Mucosa of descending colon (tissue), 3 donors: ENCODE measurements around the gene ISL2. TPM values are rescaled to one million over a fixed set of nuclear protein-coding genes. Genes with fewer than 3 reads are reported as not detected.

Experiments
- ATAC-seq: fragments of 200-7000 bp; cut with Tn5 transposase; one replicate; pipeline ENCODE4 v1.9.1; 2020; ENCODE audit warnings: mild to moderate bottlenecking, moderate library complexity
- DNase-seq, 3 donors: peaks; one replicate each; pipeline ENCODE4 v3.0.0-alpha.2; 2020
- H3K36me3 ChIP-seq: fragments of 200-600 bp; one replicate; pipeline ENCODE4 v1.8.0; 2021; ENCODE audit warnings: low read depth, mild to moderate bottlenecking
- H3K4me1 ChIP-seq: fragments of 200-600 bp; one replicate; pipeline ENCODE4 v1.8.0; 2021; ENCODE audit warnings: low read depth, mild to moderate bottlenecking
- H3K4me3 ChIP-seq: fragments of 200-600 bp; one replicate; pipeline ENCODE4 v1.8.0; 2021; ENCODE audit warnings: mild to moderate bottlenecking
- H3K9me3 ChIP-seq: fragments of 200-600 bp; one replicate; pipeline ENCODE4 v1.8.0; 2021; ENCODE audit warnings: mild to moderate bottlenecking
- intact Hi-C, 2 donors: fragments of 100-400 bp; cut with DNase I in 1 of 2; cut with micrococcal nuclease in 1 of 2; formaldehyde crosslinking; loops; one replicate each; pipeline versions ENCODE4 v1.11.0 to v1.11.1; 2022; cut with DNase I, micrococcal nuclease
- total RNA-seq, 3 donors: library from RNA; stranded (reverse); fragmentation: NEBNext Ultra II Directional in 2 of 3; extraction: Animal tissue kit (Norgen Biotek cat#: 25700) in 2 of 3; gene quantifications; one replicate each; pipeline versions ENCODE4 v1.2.1 to v1.2.4, GENCODE V29; 2021 to 2023
- TF ChIP-seq, protein P1 (sequence below): fragments of 200-600 bp; IDR thresholded peaks from one replicate; pipeline ENCODE4 v1.8.0; 2022; ENCODE audit warnings: antibody characterized with exemption, mild to moderate bottlenecking
- donor health status: DM: no; HTN: no; CAD: no; lungs with moderate emphysema.
- donor health status: DM: no; HTN: no; CAD: no.
- donor health status: DM: no; HTN: yes; CAD: no.

The ISL2 gene
- total RNA-seq, 3 donors from 2014 or later = 0.51 to 2.1 (median 0.87) TPM

DNA sequence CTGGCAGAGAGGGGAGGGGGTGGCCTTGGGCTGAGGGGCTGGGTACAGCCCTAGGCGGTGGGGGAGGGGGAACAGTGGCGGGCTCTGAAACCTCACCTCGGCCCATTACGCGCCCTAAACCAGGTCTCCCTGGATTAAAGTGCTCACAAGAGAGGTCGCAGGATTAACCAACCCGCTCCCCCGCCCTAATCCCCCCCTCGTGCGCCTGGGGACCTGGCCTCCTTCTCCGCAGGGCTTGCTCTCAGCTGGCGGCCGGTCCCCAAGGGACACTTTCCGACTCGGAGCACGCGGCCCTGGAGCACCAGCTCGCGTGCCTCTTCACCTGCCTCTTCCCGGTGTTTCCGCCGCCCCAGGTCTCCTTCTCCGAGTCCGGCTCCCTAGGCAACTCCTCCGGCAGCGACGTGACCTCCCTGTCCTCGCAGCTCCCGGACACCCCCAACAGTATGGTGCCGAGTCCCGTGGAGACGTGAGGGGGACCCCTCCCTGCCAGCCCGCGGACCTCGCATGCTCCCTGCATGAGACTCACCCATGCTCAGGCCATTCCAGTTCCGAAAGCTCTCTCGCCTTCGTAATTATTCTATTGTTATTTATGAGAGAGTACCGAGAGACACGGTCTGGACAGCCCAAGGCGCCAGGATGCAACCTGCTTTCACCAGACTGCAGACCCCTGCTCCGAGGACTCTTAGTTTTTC, 4.9 kb downstream of the ISL2 start:
- Histone ChIP-seq H3K9me3 (no peaks in the 10 kb centered on the region), H3K4me3 (no peak overlapping the region), H3K36me3 (no peaks in the 10 kb centered on the region), H3K4me1 (peaks cover 43% of the 10 kb centered on the region)
- intact Hi-C loops = no loop called here
- TF ChIP-seq, protein P1, sequence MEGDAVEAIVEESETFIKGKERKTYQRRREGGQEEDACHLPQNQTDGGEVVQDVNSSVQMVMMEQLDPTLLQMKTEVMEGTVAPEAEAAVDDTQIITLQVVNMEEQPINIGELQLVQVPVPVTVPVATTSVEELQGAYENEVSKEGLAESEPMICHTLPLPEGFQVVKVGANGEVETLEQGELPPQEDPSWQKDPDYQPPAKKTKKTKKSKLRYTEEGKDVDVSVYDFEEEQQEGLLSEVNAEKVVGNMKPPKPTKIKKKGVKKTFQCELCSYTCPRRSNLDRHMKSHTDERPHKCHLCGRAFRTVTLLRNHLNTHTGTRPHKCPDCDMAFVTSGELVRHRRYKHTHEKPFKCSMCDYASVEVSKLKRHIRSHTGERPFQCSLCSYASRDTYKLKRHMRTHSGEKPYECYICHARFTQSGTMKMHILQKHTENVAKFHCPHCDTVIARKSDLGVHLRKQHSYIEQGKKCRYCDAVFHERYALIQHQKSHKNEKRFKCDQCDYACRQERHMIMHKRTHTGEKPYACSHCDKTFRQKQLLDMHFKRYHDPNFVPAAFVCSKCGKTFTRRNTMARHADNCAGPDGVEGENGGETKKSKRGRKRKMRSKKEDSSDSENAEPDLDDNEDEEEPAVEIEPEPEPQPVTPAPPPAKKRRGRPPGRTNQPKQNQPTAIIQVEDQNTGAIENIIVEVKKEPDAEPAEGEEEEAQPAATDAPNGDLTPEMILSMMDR = no peak
- ATAC-seq (peak; percentile 17), DNase-seq (peak in 2 of 3 donors; percentile 30 to 66)

GRCh38 chr15:76342058-76342381, 5.4 kb downstream of the ISL2 start:
- Histone ChIP-seq H3K4me3 (no peak overlapping the region), H3K4me1 (peaks cover 45% of the 10 kb centered on the region), H3K9me3 (no peaks in the 10 kb centered on the region), H3K36me3 (no peaks in the 10 kb centered on the region)
- ATAC-seq (no peak), DNase-seq (peak in 1 of 3 donors; percentile 51)
- intact Hi-C loops = no loop called here
- TF ChIP-seq, protein P1 = no peak

GRCh38 chr15:76342382-76343201, 6.0 kb downstream of the ISL2 start:
- TF ChIP-seq, protein P1 = no peak
- Histone ChIP-seq H3K4me3 (no peak overlapping the region), H3K36me3 (no peaks in the 10 kb centered on the region), H3K4me1 (peaks cover 42% of the 10 kb centered on the region), H3K9me3 (no peaks in the 10 kb centered on the region)
- peak; percentile 2 for ATAC-seq
- peak in 2 of 3 donors; percentile 47 to 76 for DNase-seq
- intact Hi-C loops = no loop called here

- H3K4me3 ChIP-seq = no peak overlapping the region
- no peak for ATAC-seq
Measured at GRCh38 chr15:76343313-76343996, 6.9 kb downstream of the ISL2 start.

GRCh38 chr15:76344893-76345582, 8.5 kb downstream of the ISL2 start:
- H3K9me3 ChIP-seq = no peaks in the 10 kb centered on the region
- DNase-seq (no peak), ATAC-seq (no peak)
- peaks cover 37% of the 10 kb centered on the region for H3K4me1 ChIP-seq
- intact Hi-C loops = no loop called here
- H3K36me3 ChIP-seq = no peaks in the 10 kb centered on the region
- TF ChIP-seq, protein P1 = no peak
- no peak overlapping the region for H3K4me3 ChIP-seq

More at GRCh38 chr15:76343313-76343996, 6.9 kb downstream of the ISL2 start:
- H3K4me1 ChIP-seq = peaks cover 38% of the 10 kb centered on the region
- intact Hi-C loops = no loop called here
- no peak for DNase-seq
- no peaks in the 10 kb centered on the region for H3K9me3 ChIP-seq
- H3K36me3 ChIP-seq = no peaks in the 10 kb centered on the region
- TF ChIP-seq, protein P1 = no peak
